GM12878 (cell line): Measurements from ENCODE around the gene NRDE2. TPM values are rescaled to one million over a fixed set of nuclear protein-coding genes. Genes with fewer than 3 reads are reported as not detected.
"Not testable (repeated sequence)": the region's sequence is repeated elsewhere in the genome, so short reads cannot be mapped to it uniquely, and the experiment has no call there.

Experiments used
- ATAC-seq: fragments of 200-7000 bp; cut with Tn5 transposase; 3 replicates; pipeline ENCODE4 v1.9.1; 2020; ENCODE audit warnings: mild to moderate bottlenecking, moderate library complexity
- BruUV-seq: library from RNA; stranded (reverse); fragments of 400-500 nt; replicated peaks from 2 replicates; lab custom pipeline; 2021; lab: Mats Ljungman, UMichigan
- CTCF ChIA-PET: fragments of 300-600 bp; sonication (Branson Sonifier 250); formaldehyde crosslinking; extraction: SDS; loops from one replicate; lab custom pipeline; 2021; ENCODE audit warnings: inconsistent platforms; lab: Yijun Ruan, JAX
- POLR2A ChIA-PET: fragments of 350-600 bp; formaldehyde crosslinking; extraction: SDS; loops from one replicate; lab custom pipeline; 2021; ENCODE audit warnings: inconsistent platforms; lab: Charles Lee
- RAD21 ChIA-PET: fragments of 300-600 bp; sonication (Branson Sonifier 250); formaldehyde crosslinking; loops from one replicate; lab custom pipeline; 2023; ENCODE audit warnings: antibody characterized with exemption; ENCODE audit not compliant: unreplicated experiment; lab: Charles Lee
- SMC1A ChIA-PET: fragments of 300-600 bp; sonication (Branson Sonifier 250); formaldehyde crosslinking; loops from one replicate; lab custom pipeline; 2023; ENCODE audit not compliant: unreplicated experiment, uncharacterized antibody; lab: Charles Lee
- DNase-seq: peaks from one replicate; pipeline ENCODE4 v3.0.0-alpha.2; 2011; ENCODE audit warnings: low read depth, low spot score
- FAIRE-seq: peaks from 3 replicates; lab custom pipeline; 2011; peaks lifted over from hg19 to GRCh38; lab: Jason Lieb, UNC
- H2AFZ ChIP-seq: 2 replicates; pipeline ENCODE4 v1.6.0; 2011; ENCODE audit warnings: low read depth, low read length, control low read depth; ENCODE audit not compliant: control insufficient read depth
- H3K27ac ChIP-seq: 2 replicates; pipeline ENCODE4 v1.5.1; 2011; ENCODE audit warnings: control low read depth; ENCODE audit not compliant: control insufficient read depth, insufficient read depth
- H3K27me3 ChIP-seq, 2 experiments: replicated peaks in 1 of 2; 2 replicates each; pipeline versions ENCODE4 v1.6.0 to v1.6.1; 2011; ENCODE audit warnings: low read length in 1 of 2; ENCODE audit not compliant: control insufficient read depth in 2 of 2, insufficient read depth in 2 of 2
- H3K36me3 ChIP-seq, 2 experiments: 2 replicates each; pipeline ENCODE4 v1.5.1; 2011; ENCODE audit warnings: low read length in 1 of 2; ENCODE audit not compliant: control insufficient read depth in 2 of 2, insufficient read depth in 2 of 2
- H3K4me1 ChIP-seq: 2 replicates; pipeline ENCODE4 v1.6.1; 2011; ENCODE audit warnings: mild to moderate bottlenecking, low read length, moderate library complexity, mixed read lengths; ENCODE audit not compliant: control insufficient read depth, insufficient read depth
- H3K4me2 ChIP-seq: 2 replicates; pipeline ENCODE4 v1.6.0; 2011; ENCODE audit warnings: control low read depth; ENCODE audit not compliant: control insufficient read depth, insufficient read depth
- H3K4me3 ChIP-seq: fragments of 200-600 bp; sonication (generic); 2 replicates; pipeline ENCODE4 v1.5.1; 2016
- H3K79me2 ChIP-seq: 2 replicates; pipeline ENCODE4 v1.6.0; 2011; ENCODE audit warnings: low read length; ENCODE audit not compliant: control insufficient read depth, insufficient read depth
- H3K9ac ChIP-seq: 2 replicates; pipeline ENCODE4 v1.8.0; 2011; ENCODE audit warnings: low read length, control low read depth, mixed read lengths; ENCODE audit not compliant: control insufficient read depth, insufficient read depth
- H3K9me3 ChIP-seq: replicated peaks from 3 replicates; pipeline ENCODE4 v1.5.1; 2011; ENCODE audit warnings: mild to moderate bottlenecking, low read length; ENCODE audit not compliant: control insufficient read depth, insufficient read depth
- H4K20me1 ChIP-seq: 2 replicates; pipeline ENCODE4 v1.6.0; 2011; ENCODE audit not compliant: control insufficient read depth, insufficient read depth
- NFXL1 ChIP-seq: fragments of 450-650 bp; IDR thresholded peaks from 2 replicates; pipeline ENCODE4 v1.6.1; 2017; ENCODE audit warnings: antibody characterized with exemption, mild to moderate bottlenecking, borderline replicate concordance
- PAX5 ChIP-seq: IDR thresholded peaks from 2 replicates; pipeline ENCODE4 v1.6.1; 2011; ENCODE audit warnings: low read depth, low read length, borderline replicate concordance
- POU2F2 ChIP-seq: IDR thresholded peaks from 3 replicates; pipeline ENCODE4 v1.6.1; 2011; ENCODE audit warnings: low read depth, mild to moderate bottlenecking, low read length, borderline replicate concordance
- RAD21 ChIP-seq: IDR thresholded peaks from 2 replicates; pipeline ENCODE4 v1.6.1; 2011; ENCODE audit warnings: mild to moderate bottlenecking, low read depth, low read length, moderate library complexity; ENCODE audit not compliant: insufficient read depth
- RB1 ChIP-seq: fragments of 450-650 bp; formaldehyde crosslinking; IDR thresholded peaks from 2 replicates; pipeline ENCODE4 v1.6.1; 2017; ENCODE audit warnings: mild to moderate bottlenecking, borderline replicate concordance
- SMC3 ChIP-seq: IDR thresholded peaks from 2 replicates; pipeline ENCODE4 v1.6.1; 2011; ENCODE audit warnings: low read length, improper control_type of control experiment, borderline replicate concordance
- SPI1 ChIP-seq: IDR thresholded peaks from 2 replicates; pipeline ENCODE4 v1.6.1; 2011; ENCODE audit warnings: low read depth, mild to moderate bottlenecking, low read length, moderate library complexity, borderline replicate concordance; ENCODE audit not compliant: insufficient read depth
- STAT1 ChIP-seq: fragments of 450-650 bp; conservative IDR thresholded peaks from 2 replicates; pipeline ENCODE4 v1.6.1; 2014; ENCODE audit warnings: antibody characterized with exemption, mild to moderate bottlenecking
- YY1 ChIP-seq: IDR thresholded peaks from 2 replicates; pipeline ENCODE4 v1.6.1; 2011; ENCODE audit warnings: low read depth, mild to moderate bottlenecking, low read length
- WGBS: methylation state at CpG from one replicate; pipeline ENCODE4 v1.1.6; 2016; ENCODE audit warnings: low lambda C conversion rate; ENCODE audit not compliant: insufficient replicate concordance, insufficient coverage; ENCODE audit errors: missing lambda C conversion rate; 5-methylcytosine and 5-hydroxymethylcytosine counted together
- in situ Hi-C: fragments of 300-500 bp; cut with MboI; formaldehyde crosslinking; loops from 9 replicates; pipeline ENCODE4 v1.14.3; 2018; ENCODE audit warnings: mixed read lengths
- intact Hi-C: fragments of 100-400 bp; cut with micrococcal nuclease; formaldehyde crosslinking; loops from one replicate; pipeline ENCODE4 v1.14.2; 2022; ENCODE audit not compliant: unreplicated experiment
- polyA plus RNA-seq, 11 experiments: library from polyadenylated mRNA; depleted of rRNA in 4 of 11; unstranded in 6 of 11; stranded (reverse) in 5 of 11; fragments of >200 nt; fragmentation: Nextera tagmentation in 4 of 11; fragmentation: Illumina TruSeq in 1 of 11; extraction: Ambion mirVana in 4 of 11; extraction: Trizol in 1 of 11; gene quantifications; 1 replicate in 1 of 11; 2 replicates in 10 of 11; pipeline versions ENCODE4 v1.2.1 to v1.2.3, GENCODE V29; 2011 to 2016; ENCODE audit warnings: inconsistent platforms in 2 of 11, missing spikeins in 2 of 11, low read depth in 1 of 11
- total RNA-seq, 4 experiments: library from RNA; depleted of rRNA in 3 of 4; stranded (reverse); fragments of >200 nt in 3 of 4; fragmentation: Illumina TruSeq in 1 of 4; extraction: Trizol in 1 of 4; gene quantifications; 2 replicates each; pipeline versions ENCODE4 v1.2.1 to v1.2.3, GENCODE V29; 2013 to 2021
- TF ChIP-seq, protein P1 (sequence below), 3 experiments: IDR thresholded peaks in 2 of 3; conservative IDR thresholded peaks in 1 of 3; 2 replicates each; pipeline ENCODE4 v1.5.1; 2011; ENCODE audit warnings: low read depth in 3 of 3, low read length in 3 of 3, mild to moderate bottlenecking in 3 of 3, control low read depth in 2 of 3, moderate library complexity in 2 of 3, inconsistent platforms in 1 of 3, mixed read lengths in 1 of 3; ENCODE audit not compliant: control insufficient read depth in 2 of 3, insufficient read depth in 1 of 3; ENCODE audit errors: extremely low read depth in 1 of 3
- TF ChIP-seq, protein P2 (sequence below): IDR thresholded peaks from 2 replicates; pipeline ENCODE4 v1.6.1; 2011; ENCODE audit warnings: low read depth, low read length, improper control_type of control experiment, borderline replicate concordance

The NRDE2 gene
- total and polyA plus RNA-seq, 10 of the 15 experiments (the other 5 are each of a cell fraction or from before 2014, with no cell fraction given), result 8.3 to 21.0 (median 13.8) TPM

DNA sequence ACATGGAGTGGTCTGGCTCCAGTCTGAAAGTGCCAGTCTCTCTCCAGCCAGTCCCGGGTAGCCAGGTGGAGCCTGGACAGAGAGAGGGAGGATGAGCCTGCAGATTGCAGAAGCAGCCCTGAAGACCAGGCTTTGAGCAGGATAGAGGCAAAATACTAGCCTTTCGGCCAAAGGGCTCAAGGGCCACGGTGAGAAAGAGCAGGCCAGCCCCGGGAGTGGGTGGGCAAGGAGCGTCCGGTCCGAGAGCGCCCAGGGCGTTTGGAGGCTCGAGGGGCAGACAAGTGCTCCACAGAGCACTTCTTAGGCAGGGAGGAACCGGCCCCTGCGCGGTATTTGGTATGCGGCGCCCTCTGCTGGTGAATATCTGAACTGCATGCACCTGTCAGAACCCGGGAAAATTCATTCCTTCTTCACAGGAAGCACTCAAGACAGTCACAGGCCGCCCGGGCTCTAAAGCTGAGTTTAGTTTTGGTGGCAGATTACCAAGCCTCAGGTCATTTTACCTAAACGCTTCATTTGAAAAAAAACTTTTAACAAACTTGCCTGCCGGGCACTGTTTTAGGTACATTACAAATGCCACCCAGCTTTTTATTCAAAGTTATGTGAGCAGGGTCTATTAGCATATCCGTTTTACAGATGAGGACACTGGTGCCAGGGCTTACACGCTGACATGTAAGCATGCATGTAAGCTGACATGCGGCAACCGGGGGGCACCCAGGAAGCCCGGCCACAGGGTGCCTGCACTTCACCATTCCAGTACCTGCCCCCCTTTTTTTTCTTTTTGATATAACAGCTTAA lies 96.4 kb downstream of the NRDE2 start:
- ATAC-seq (peak; percentile 91), FAIRE-seq (no peak), DNase-seq (no peak)
- intact Hi-C loops (loop anchor here (1.0 to 5.0 kb wide), 3 partner anchors 262 to 1208 kb away; no protein-coding TSS in a partner anchor), in situ Hi-C loops (loop anchor here (10.0 kb wide), 1 partner anchor 261 kb away; no protein-coding TSS in a partner anchor)
- no peak overlapping the region for H3K4me2 ChIP-seq
- peaks cover 10% of the 10 kb centered on the region; the same call in 2 of the 3 replicates for H3K9me3 ChIP-seq
- CTCF ChIA-PET, result interaction anchor here (0.8 to 5.5 kb wide), 16 partner anchors 13 to 462 kb away, joined by 3 to 62 read pairs (median 4); partner anchors contain the start of genes PSMC1 and TDP1
- H4K20me1 ChIP-seq, result no peaks in the 10 kb centered on the region
- H2AFZ ChIP-seq, result peak overlapping the region; percentile 31; the same call in 1 of the 2 replicates
- H3K4me1 ChIP-seq, result no peaks in the 10 kb centered on the region
- no peaks in the 10 kb centered on the region for H3K27me3 ChIP-seq
- no peak overlapping the region for H3K9ac ChIP-seq
- TF ChIP-seq, protein P1, sequence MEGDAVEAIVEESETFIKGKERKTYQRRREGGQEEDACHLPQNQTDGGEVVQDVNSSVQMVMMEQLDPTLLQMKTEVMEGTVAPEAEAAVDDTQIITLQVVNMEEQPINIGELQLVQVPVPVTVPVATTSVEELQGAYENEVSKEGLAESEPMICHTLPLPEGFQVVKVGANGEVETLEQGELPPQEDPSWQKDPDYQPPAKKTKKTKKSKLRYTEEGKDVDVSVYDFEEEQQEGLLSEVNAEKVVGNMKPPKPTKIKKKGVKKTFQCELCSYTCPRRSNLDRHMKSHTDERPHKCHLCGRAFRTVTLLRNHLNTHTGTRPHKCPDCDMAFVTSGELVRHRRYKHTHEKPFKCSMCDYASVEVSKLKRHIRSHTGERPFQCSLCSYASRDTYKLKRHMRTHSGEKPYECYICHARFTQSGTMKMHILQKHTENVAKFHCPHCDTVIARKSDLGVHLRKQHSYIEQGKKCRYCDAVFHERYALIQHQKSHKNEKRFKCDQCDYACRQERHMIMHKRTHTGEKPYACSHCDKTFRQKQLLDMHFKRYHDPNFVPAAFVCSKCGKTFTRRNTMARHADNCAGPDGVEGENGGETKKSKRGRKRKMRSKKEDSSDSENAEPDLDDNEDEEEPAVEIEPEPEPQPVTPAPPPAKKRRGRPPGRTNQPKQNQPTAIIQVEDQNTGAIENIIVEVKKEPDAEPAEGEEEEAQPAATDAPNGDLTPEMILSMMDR (IDR thresholded peaks at IDR 0.05 in 2 of 3, conservative IDR thresholded peaks at IDR 0.05 in 1 of 3; ENCODE audit: control insufficient read depth in 2 of 3, extremely low read depth in 1 of 3, insufficient read depth in 1 of 3, low read depth in 3 of 3, low read length in 3 of 3), result peak; percentile 83 to 96 (median 89)
- TF ChIP-seq STAT1, result no peak
- TF ChIP-seq NFXL1, result peak; percentile 95
- TF ChIP-seq YY1, result peak; percentile 50; the same call in 1 of the 2 replicates
- no peak for TF ChIP-seq PAX5
- TF ChIP-seq, protein P2, sequence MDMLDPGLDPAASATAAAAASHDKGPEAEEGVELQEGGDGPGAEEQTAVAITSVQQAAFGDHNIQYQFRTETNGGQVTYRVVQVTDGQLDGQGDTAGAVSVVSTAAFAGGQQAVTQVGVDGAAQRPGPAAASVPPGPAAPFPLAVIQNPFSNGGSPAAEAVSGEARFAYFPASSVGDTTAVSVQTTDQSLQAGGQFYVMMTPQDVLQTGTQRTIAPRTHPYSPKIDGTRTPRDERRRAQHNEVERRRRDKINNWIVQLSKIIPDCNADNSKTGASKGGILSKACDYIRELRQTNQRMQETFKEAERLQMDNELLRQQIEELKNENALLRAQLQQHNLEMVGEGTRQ, result no peak
- peak; percentile 71; the same call in 1 of the 2 replicates for TF ChIP-seq SMC3
- peak; percentile 18; the same call in 1 of the 3 replicates for TF ChIP-seq POU2F2
- 0 out of 2 replicates have a peak, but pooled peaks have one; percentile 40 for TF ChIP-seq RB1
- TF ChIP-seq RAD21, result peak; percentile 78
- peak; percentile 40; the same call in 1 of the 2 replicates for TF ChIP-seq SPI1
- BruUV-seq, result no TSS peak
- RAD21 ChIA-PET, result interaction anchor here (3.7 to 4.4 kb wide), 2 partner anchors 262 to 296 kb away, joined by 11 to 24 read pairs; no protein-coding TSS in a partner anchor
- 10% methylated on average over 25 of the region's 25 CpGs for WGBS
- SMC1A ChIA-PET, result interaction anchor here (0.7 to 1.8 kb wide), 8 partner anchors 111 to 338 kb away, joined by 3 to 8 read pairs (median 4); partner anchors contain the start of gene KCNK13
- POLR2A ChIA-PET, result no interaction called here
- no peaks in the 10 kb centered on the region for H3K36me3 ChIP-seq
- no peak overlapping the region for H3K4me3 ChIP-seq
- H3K79me2 ChIP-seq, result no peaks in the 10 kb centered on the region
- no peak overlapping the region for H3K27ac ChIP-seq

DNA sequence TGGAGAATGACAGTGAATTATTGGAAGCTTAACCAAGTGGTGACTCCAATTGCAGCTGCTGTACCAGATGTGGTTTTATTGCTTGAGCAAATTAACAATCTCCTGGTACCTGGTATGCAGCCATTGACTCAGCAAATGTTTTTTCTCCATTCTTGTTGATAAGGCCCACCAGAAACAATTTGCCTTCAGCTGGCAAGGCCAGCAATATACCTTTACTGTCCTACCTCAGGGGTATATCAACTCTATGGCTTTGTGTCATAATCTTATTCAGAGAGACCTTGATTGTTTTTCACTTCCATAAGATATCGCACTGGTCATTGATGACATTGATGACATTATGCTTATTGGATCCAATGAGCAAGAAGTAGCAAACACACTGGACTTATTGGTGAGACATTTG lies 101.8 kb downstream of the NRDE2 start:
- ATAC-seq, FAIRE-seq, SMC1A ChIA-PET, RAD21 ChIA-PET, H3K36me3 ChIP-seq, intact Hi-C loops, POLR2A ChIA-PET, DNase-seq, H3K4me2 ChIP-seq, H2AFZ ChIP-seq, H3K27ac ChIP-seq, H3K4me3 ChIP-seq, CTCF ChIA-PET, H3K79me2 ChIP-seq, H3K9ac ChIP-seq, BruUV-seq, H4K20me1 ChIP-seq, H3K27me3 ChIP-seq, H3K9me3 ChIP-seq, H3K4me1 ChIP-seq: not testable (repeated sequence)
- 46% methylated on average over 1 of the region's 1 CpG for WGBS
- in situ Hi-C loops, result loop anchor here (5.0 to 10.0 kb wide), 2 partner anchors 255 to 288 kb away; no protein-coding TSS in a partner anchor
